HEK293 (cell line): ENCODE measurements around the gene CTIF.
A peak's percentile ranks its signal among the peaks of the same experiment; 100 is the strongest.

ENCODE experiments used
- PRDM4 ChIP-seq: fragments of 450-650 bp; formaldehyde crosslinking; IDR thresholded peaks from 2 replicates; pipeline ENCODE4 v1.5.1; 2017; ENCODE audit warnings: missing biosample characterization, missing genetic modification characterization
- REPIN1 ChIP-seq: fragments of 450-650 bp; formaldehyde crosslinking; IDR thresholded peaks from 2 replicates; pipeline ENCODE4 v1.5.1; 2017; ENCODE audit warnings: missing biosample characterization, missing genetic modification characterization, low read depth
- SCRT2 ChIP-seq: fragments of 450-650 bp; formaldehyde crosslinking; IDR thresholded peaks from 2 replicates; pipeline ENCODE4 v1.5.1; 2016; ENCODE audit warnings: missing biosample characterization, missing genetic modification characterization
- SP7 ChIP-seq: fragments of 450-650 bp; formaldehyde crosslinking; IDR thresholded peaks from 2 replicates; pipeline ENCODE4 v1.5.1; 2016; ENCODE audit warnings: missing biosample characterization, missing genetic modification characterization
- ZNF202 ChIP-seq: fragments of 450-650 bp; formaldehyde crosslinking; IDR thresholded peaks from 2 replicates; pipeline ENCODE4 v1.5.1; 2016; ENCODE audit warnings: missing biosample characterization, missing genetic modification characterization, borderline replicate concordance
- ZNF350 ChIP-seq: fragments of 450-650 bp; formaldehyde crosslinking; IDR thresholded peaks from 2 replicates; pipeline ENCODE4 v1.5.0; 2017; ENCODE audit warnings: missing biosample characterization, mild to moderate bottlenecking, missing genetic modification characterization
- ZNF354C ChIP-seq: fragments of 450-650 bp; formaldehyde crosslinking; IDR thresholded peaks from 2 replicates; pipeline ENCODE4 v1.5.1; 2016; ENCODE audit warnings: missing biosample characterization, missing genetic modification characterization, low read depth, borderline replicate concordance
- ZNF391 ChIP-seq: fragments of 450-650 bp; formaldehyde crosslinking; IDR thresholded peaks from 2 replicates; pipeline ENCODE4 v1.5.1; 2016; ENCODE audit warnings: low read depth, missing biosample characterization, missing genetic modification characterization, borderline replicate concordance
- ZNF555 ChIP-seq: fragments of 450-650 bp; formaldehyde crosslinking; conservative IDR thresholded peaks from 2 replicates; pipeline ENCODE4 v1.5.1; 2017; ENCODE audit warnings: missing biosample characterization, mild to moderate bottlenecking, missing genetic modification characterization, inconsistent platforms
- ZNF585B ChIP-seq: fragments of 450-650 bp; formaldehyde crosslinking; IDR thresholded peaks from 2 replicates; pipeline ENCODE4 v1.5.1; 2016; ENCODE audit warnings: missing biosample characterization, missing genetic modification characterization
- ZNF639 ChIP-seq: fragments of 450-650 bp; formaldehyde crosslinking; IDR thresholded peaks from 2 replicates; pipeline ENCODE4 v1.5.1; 2016; ENCODE audit warnings: missing biosample characterization, missing genetic modification characterization
- TF ChIP-seq, protein P1 (sequence below): fragments of 450-650 bp; formaldehyde crosslinking; IDR thresholded peaks from 2 replicates; pipeline ENCODE4 v1.5.1; 2016; ENCODE audit warnings: missing biosample characterization, missing genetic modification characterization, borderline replicate concordance
- TF ChIP-seq, protein P2 (sequence below): fragments of 450-650 bp; formaldehyde crosslinking; IDR thresholded peaks from 2 replicates; pipeline ENCODE4 v1.5.1; 2016; ENCODE audit warnings: missing biosample characterization, missing genetic modification characterization
- TF ChIP-seq, protein P3 (sequence below): fragments of 450-650 bp; formaldehyde crosslinking; IDR thresholded peaks from 2 replicates; pipeline ENCODE4 v1.5.1; 2016; ENCODE audit warnings: missing biosample characterization, missing genetic modification characterization
- TF ChIP-seq, protein P4 (sequence below): fragments of 450-650 bp; formaldehyde crosslinking; IDR thresholded peaks from 2 replicates; pipeline ENCODE4 v1.5.1; 2016; ENCODE audit warnings: missing biosample characterization, missing genetic modification characterization
- TF ChIP-seq, protein P5 (sequence below): fragments of 450-650 bp; IDR thresholded peaks from 2 replicates; pipeline ENCODE4 v1.5.1; 2018; ENCODE audit warnings: missing biosample characterization, mild to moderate bottlenecking, missing genetic modification characterization

CTIF gene

DNA sequence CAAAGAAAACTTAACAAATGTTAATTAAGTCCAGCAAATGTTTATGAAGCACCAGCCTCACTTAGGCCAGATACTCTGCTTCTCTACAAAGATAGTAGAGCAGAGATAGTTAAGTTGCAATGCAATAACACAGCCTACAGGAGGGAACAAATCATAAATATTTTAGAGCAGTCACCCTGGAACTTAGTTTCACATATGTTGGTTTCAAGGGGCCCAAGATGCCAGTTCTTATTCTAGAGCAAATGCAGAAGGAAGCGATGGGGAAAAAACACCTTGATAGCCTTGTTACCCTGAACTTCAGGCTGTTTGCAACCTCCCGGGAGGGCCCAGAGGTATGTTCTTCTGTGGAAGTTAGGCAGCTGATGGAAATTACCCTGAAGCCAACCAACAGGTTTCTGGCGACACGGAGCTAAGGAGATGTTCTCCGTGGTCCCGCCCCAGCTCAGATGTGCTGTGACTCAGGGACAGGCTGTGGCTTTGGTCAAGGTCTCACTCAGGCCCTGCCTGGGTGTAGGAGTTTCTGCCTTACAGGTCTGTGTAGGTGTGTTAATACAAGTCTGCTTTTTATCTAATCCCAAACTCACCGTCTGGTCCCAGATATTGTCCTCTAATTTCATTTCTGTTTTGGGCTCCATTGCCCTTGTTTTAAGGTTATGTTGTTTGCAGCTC, 3.8 kb downstream of the CTIF start (continued):
- TF ChIP-seq, protein P1, sequence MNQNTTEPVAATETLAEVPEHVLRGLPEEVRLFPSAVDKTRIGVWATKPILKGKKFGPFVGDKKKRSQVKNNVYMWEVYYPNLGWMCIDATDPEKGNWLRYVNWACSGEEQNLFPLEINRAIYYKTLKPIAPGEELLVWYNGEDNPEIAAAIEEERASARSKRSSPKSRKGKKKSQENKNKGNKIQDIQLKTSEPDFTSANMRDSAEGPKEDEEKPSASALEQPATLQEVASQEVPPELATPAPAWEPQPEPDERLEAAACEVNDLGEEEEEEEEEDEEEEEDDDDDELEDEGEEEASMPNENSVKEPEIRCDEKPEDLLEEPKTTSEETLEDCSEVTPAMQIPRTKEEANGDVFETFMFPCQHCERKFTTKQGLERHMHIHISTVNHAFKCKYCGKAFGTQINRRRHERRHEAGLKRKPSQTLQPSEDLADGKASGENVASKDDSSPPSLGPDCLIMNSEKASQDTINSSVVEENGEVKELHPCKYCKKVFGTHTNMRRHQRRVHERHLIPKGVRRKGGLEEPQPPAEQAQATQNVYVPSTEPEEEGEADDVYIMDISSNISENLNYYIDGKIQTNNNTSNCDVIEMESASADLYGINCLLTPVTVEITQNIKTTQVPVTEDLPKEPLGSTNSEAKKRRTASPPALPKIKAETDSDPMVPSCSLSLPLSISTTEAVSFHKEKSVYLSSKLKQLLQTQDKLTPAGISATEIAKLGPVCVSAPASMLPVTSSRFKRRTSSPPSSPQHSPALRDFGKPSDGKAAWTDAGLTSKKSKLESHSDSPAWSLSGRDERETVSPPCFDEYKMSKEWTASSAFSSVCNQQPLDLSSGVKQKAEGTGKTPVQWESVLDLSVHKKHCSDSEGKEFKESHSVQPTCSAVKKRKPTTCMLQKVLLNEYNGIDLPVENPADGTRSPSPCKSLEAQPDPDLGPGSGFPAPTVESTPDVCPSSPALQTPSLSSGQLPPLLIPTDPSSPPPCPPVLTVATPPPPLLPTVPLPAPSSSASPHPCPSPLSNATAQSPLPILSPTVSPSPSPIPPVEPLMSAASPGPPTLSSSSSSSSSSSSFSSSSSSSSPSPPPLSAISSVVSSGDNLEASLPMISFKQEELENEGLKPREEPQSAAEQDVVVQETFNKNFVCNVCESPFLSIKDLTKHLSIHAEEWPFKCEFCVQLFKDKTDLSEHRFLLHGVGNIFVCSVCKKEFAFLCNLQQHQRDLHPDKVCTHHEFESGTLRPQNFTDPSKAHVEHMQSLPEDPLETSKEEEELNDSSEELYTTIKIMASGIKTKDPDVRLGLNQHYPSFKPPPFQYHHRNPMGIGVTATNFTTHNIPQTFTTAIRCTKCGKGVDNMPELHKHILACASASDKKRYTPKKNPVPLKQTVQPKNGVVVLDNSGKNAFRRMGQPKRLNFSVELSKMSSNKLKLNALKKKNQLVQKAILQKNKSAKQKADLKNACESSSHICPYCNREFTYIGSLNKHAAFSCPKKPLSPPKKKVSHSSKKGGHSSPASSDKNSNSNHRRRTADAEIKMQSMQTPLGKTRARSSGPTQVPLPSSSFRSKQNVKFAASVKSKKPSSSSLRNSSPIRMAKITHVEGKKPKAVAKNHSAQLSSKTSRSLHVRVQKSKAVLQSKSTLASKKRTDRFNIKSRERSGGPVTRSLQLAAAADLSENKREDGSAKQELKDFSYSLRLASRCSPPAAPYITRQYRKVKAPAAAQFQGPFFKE (tag by site-specific recombination): no peak
- TF ChIP-seq ZNF639: no peak
- TF ChIP-seq, protein P2, sequence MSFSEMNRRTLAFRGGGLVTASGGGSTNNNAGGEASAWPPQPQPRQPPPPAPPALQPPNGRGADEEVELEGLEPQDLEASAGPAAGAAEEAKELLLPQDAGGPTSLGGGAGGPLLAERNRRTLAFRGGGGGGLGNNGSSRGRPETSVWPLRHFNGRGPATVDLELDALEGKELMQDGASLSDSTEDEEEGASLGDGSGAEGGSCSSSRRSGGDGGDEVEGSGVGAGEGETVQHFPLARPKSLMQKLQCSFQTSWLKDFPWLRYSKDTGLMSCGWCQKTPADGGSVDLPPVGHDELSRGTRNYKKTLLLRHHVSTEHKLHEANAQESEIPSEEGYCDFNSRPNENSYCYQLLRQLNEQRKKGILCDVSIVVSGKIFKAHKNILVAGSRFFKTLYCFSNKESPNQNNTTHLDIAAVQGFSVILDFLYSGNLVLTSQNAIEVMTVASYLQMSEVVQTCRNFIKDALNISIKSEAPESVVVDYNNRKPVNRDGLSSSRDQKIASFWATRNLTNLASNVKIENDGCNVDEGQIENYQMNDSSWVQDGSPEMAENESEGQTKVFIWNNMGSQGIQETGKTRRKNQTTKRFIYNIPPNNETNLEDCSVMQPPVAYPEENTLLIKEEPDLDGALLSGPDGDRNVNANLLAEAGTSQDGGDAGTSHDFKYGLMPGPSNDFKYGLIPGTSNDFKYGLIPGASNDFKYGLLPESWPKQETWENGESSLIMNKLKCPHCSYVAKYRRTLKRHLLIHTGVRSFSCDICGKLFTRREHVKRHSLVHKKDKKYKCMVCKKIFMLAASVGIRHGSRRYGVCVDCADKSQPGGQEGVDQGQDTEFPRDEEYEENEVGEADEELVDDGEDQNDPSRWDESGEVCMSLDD (tag by site-specific recombination): no peak
- no peak for TF ChIP-seq ZNF585B (tag by site-specific recombination)
- TF ChIP-seq SP7 (tag by site-specific recombination): no peak
- TF ChIP-seq PRDM4: peak; percentile 96
- TF ChIP-seq, protein P3, sequence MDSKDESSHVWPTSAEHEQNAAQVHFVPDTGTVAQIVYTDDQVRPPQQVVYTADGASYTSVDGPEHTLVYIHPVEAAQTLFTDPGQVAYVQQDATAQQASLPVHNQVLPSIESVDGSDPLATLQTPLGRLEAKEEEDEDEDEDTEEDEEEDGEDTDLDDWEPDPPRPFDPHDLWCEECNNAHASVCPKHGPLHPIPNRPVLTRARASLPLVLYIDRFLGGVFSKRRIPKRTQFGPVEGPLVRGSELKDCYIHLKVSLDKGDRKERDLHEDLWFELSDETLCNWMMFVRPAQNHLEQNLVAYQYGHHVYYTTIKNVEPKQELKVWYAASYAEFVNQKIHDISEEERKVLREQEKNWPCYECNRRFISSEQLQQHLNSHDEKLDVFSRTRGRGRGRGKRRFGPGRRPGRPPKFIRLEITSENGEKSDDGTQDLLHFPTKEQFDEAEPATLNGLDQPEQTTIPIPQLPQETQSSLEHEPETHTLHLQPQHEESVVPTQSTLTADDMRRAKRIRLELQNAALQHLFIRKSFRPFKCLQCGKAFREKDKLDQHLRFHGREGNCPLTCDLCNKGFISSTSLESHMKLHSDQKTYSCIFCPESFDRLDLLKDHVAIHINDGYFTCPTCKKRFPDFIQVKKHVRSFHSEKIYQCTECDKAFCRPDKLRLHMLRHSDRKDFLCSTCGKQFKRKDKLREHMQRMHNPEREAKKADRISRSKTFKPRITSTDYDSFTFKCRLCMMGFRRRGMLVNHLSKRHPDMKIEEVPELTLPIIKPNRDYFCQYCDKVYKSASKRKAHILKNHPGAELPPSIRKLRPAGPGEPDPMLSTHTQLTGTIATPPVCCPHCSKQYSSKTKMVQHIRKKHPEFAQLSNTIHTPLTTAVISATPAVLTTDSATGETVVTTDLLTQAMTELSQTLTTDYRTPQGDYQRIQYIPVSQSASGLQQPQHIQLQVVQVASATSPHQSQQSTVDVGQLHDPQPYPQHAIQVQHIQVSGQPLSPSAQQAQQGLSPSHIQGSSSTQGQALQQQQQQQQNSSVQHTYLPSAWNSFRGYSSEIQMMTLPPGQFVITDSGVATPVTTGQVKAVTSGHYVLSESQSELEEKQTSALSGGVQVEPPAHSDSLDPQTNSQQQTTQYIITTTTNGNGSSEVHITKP: no peak
- TF ChIP-seq ZNF350 (tag by site-specific recombination): no peak
- no peak for TF ChIP-seq ZNF391 (tag by site-specific recombination)
- no peak for TF ChIP-seq ZNF354C (tag by site-specific recombination)
- TF ChIP-seq, protein P4, sequence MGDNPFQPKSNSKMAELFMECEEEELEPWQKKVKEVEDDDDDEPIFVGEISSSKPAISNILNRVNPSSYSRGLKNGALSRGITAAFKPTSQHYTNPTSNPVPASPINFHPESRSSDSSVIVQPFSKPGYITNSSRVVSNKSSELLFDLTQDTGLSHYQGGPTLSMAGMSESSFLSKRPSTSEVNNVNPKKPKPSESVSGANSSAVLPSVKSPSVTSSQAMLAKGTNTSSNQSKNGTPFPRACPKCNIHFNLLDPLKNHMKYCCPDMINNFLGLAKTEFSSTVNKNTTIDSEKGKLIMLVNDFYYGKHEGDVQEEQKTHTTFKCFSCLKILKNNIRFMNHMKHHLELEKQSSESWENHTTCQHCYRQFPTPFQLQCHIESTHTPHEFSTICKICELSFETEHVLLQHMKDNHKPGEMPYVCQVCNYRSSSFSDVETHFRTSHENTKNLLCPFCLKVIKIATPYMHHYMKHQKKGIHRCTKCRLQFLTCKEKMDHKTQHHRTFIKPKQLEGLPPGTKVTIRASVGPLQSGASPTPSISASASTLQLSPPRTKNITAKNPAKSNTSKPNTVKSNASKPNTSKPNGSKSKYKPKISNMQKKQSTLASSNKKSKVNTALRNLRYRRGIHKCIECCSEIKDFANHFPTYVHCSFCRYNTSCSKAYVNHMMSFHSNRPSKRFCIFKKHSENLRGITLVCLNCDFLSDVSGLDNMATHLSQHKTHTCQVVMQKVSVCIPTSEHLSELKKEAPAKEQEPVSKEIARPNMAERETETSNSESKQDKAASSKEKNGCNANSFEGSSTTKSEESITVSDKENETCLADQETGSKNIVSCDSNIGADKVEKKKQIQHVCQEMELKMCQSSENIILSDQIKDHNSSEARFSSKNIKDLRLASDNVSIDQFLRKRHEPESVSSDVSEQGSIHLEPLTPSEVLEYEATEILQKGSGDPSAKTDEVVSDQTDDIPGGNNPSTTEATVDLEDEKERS (tag by site-specific recombination): no peak
- no peak for TF ChIP-seq ZNF202 (tag by site-specific recombination)
- no peak for TF ChIP-seq REPIN1 (tag by site-specific recombination)
- no peak for TF ChIP-seq ZNF555
- peak; percentile 69 for TF ChIP-seq SCRT2
- TF ChIP-seq, protein P5, sequence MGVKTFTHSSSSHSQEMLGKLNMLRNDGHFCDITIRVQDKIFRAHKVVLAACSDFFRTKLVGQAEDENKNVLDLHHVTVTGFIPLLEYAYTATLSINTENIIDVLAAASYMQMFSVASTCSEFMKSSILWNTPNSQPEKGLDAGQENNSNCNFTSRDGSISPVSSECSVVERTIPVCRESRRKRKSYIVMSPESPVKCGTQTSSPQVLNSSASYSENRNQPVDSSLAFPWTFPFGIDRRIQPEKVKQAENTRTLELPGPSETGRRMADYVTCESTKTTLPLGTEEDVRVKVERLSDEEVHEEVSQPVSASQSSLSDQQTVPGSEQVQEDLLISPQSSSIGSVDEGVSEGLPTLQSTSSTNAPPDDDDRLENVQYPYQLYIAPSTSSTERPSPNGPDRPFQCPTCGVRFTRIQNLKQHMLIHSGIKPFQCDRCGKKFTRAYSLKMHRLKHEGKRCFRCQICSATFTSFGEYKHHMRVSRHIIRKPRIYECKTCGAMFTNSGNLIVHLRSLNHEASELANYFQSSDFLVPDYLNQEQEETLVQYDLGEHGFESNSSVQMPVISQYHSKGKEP (tag by site-specific recombination): no peak
